K562 (cell line): Measurements from ENCODE around the gene RNASE8. TPM values are rescaled to one million over a fixed set of nuclear protein-coding genes. Genes with fewer than 3 reads are reported as not detected.

ENCODE experiments used
- ATAC-seq: fragments of 200-7000 bp; cut with Tn5 transposase; 3 replicates; pipeline ENCODE4 v1.9.1; 2020; ENCODE audit warnings: moderate library complexity
- BruUV-seq: library from RNA; stranded (reverse); fragments of 400-500 nt; replicated peaks from 2 replicates; lab custom pipeline; 2021; lab: Mats Ljungman, UMichigan
- CTCF ChIA-PET: fragments of 300-600 bp; formaldehyde crosslinking; extraction: SDS; loops from one replicate; lab custom pipeline; 2021; ENCODE audit warnings: low intra/inter-chr PET ratio; lab: Yijun Ruan, JAX
- POLR2A ChIA-PET: fragments of 300-600, 350-650 bp; sonication (Branson Sonifier 250); formaldehyde crosslinking; extraction: SDS; loops from one replicate; lab custom pipeline; 2021; ENCODE audit warnings: antibody characterized with exemption, inconsistent platforms; lab: Yijun Ruan, JAX
- DNase-seq, 4 experiments: peaks; one replicate each; pipeline versions ENCODE4 v3.0.0 to v3.0.0-alpha.2; 2011 to 2018; ENCODE audit warnings: low spot score in 3 of 4, mixed read lengths in 3 of 4; ENCODE audit errors: extremely low read depth in 1 of 4
- FAIRE-seq: peaks from 2 replicates; lab custom pipeline; 2011; peaks lifted over from hg19 to GRCh38; lab: Jason Lieb, UNC
- H2AFZ ChIP-seq: 2 replicates; pipeline ENCODE4 v1.6.0; 2011; ENCODE audit warnings: low read depth, low read length, control low read depth, inconsistent platforms
- H3K27ac ChIP-seq: fragments of 200-600 bp; 3 replicates; pipeline ENCODE4 v1.8.0; 2011; ENCODE audit warnings: low read depth, mild to moderate bottlenecking, control low read depth, inconsistent platforms, low read length, moderate library complexity, mixed read lengths; ENCODE audit errors: extremely low read depth
- H3K27me3 ChIP-seq, 2 experiments: fragments of 300-600 bp in 1 of 2; 2 replicates in 1 of 2; 3 replicates in 1 of 2; pipeline versions ENCODE4 v1.6.0 to v1.8.0; 2011; ENCODE audit warnings: inconsistent platforms in 2 of 2, low read length in 2 of 2, mild to moderate bottlenecking in 1 of 2, mixed read lengths in 1 of 2, moderate library complexity in 1 of 2; ENCODE audit not compliant: control insufficient read depth in 2 of 2, insufficient read depth in 2 of 2
- H3K36me3 ChIP-seq: fragments of 300-600 bp; 3 replicates; pipeline ENCODE4 v1.8.0; 2011; ENCODE audit warnings: mild to moderate bottlenecking, low read length, inconsistent platforms; ENCODE audit not compliant: control insufficient read depth, insufficient read depth
- H3K4me1 ChIP-seq, 2 experiments: fragments of 200-600 bp in 1 of 2; replicated peaks in 1 of 2; 2 replicates in 1 of 2; 3 replicates in 1 of 2; pipeline versions ENCODE4 v1.5.1 to v1.8.0; 2011; ENCODE audit warnings: inconsistent platforms in 2 of 2, low read length in 2 of 2, mild to moderate bottlenecking in 1 of 2, mixed read lengths in 1 of 2, moderate library complexity in 1 of 2; ENCODE audit not compliant: control insufficient read depth in 2 of 2, insufficient read depth in 2 of 2
- H3K4me2 ChIP-seq: 2 replicates; pipeline ENCODE4 v1.6.1; 2011; ENCODE audit warnings: low read length, control low read depth, inconsistent platforms, mixed read lengths; ENCODE audit not compliant: insufficient read depth
- H3K4me3 ChIP-seq: fragments of 200-600 bp; sonication (generic), shearing (Covaris generic); 2 replicates; pipeline ENCODE4 v1.5.1; 2016; ENCODE audit warnings: control low read depth, inconsistent platforms
- H3K79me2 ChIP-seq: fragments of 200-600 bp; 3 replicates; pipeline ENCODE4 v1.8.0; 2011; ENCODE audit warnings: low read length, inconsistent platforms; ENCODE audit not compliant: control insufficient read depth, insufficient read depth
- H3K9ac ChIP-seq, 2 experiments: 2 replicates each; pipeline versions ENCODE4 v1.6.0 to v1.6.1; 2011; ENCODE audit warnings: low read depth in 2 of 2, low read length in 2 of 2, control low read depth in 1 of 2, inconsistent platforms in 1 of 2, mild to moderate bottlenecking in 1 of 2, mixed read lengths in 1 of 2; ENCODE audit not compliant: insufficient read depth in 1 of 2
- H3K9me1 ChIP-seq: one replicate; pipeline ENCODE4 v1.6.0; 2011; ENCODE audit warnings: inconsistent platforms, mild to moderate bottlenecking, low read length, moderate library complexity; ENCODE audit not compliant: control insufficient read depth, insufficient read depth
- H3K9me3 ChIP-seq: replicated peaks from 2 replicates; pipeline ENCODE4 v1.5.1; 2011; ENCODE audit warnings: low read depth, low read length, inconsistent platforms; ENCODE audit not compliant: control insufficient read depth, insufficient read depth
- H4K20me1 ChIP-seq: replicated peaks from 2 replicates; pipeline ENCODE4 v1.6.1; 2011; ENCODE audit warnings: low read length, inconsistent platforms, mixed read lengths; ENCODE audit not compliant: control insufficient read depth, insufficient read depth
- FOXO4 ChIP-seq: fragments of 450-650 bp; formaldehyde crosslinking; IDR thresholded peaks from 2 replicates; pipeline ENCODE4 v1.4.0; 2020; ENCODE audit warnings: mild to moderate bottlenecking, moderate library complexity
- GABPB1 ChIP-seq: sonication (generic); formaldehyde crosslinking; IDR thresholded peaks from 2 replicates; pipeline ENCODE4 v1.8.0; 2022; ENCODE audit warnings: mild to moderate bottlenecking, missing genetic modification reagents
- MAFF ChIP-seq: IDR thresholded peaks from 2 replicates; pipeline ENCODE4 v1.6.1; 2012; ENCODE audit warnings: low read length, improper control_type of control experiment
- MCM2 ChIP-seq: fragments of 450-650 bp; IDR thresholded peaks from 2 replicates; pipeline ENCODE4 v1.6.1; 2017; ENCODE audit warnings: low read depth, mild to moderate bottlenecking
- NFE2 ChIP-seq: IDR thresholded peaks from 2 replicates; pipeline ENCODE4 v1.6.1; 2014; ENCODE audit warnings: antibody characterized with exemption, low read depth
- PCBP1 ChIP-seq: fragments of 200-400 bp; formaldehyde crosslinking; IDR thresholded peaks from 2 replicates; pipeline ENCODE4 v1.6.1; 2018; ENCODE audit warnings: mild to moderate bottlenecking, low read depth, low read length; ENCODE audit not compliant: poor library complexity, severe bottlenecking
- PHF20 ChIP-seq: fragments of 450-650 bp; IDR thresholded peaks from 2 replicates; pipeline ENCODE4 v1.6.1; 2018; ENCODE audit not compliant: partially characterized antibody
- POLR3G ChIP-seq: IDR thresholded peaks from 2 replicates; pipeline ENCODE4 v1.6.1; 2011; ENCODE audit not compliant: insufficient read length, insufficient replicate concordance; ENCODE audit errors: extremely low read depth
- PTTG1 ChIP-seq: fragments of 450-650 bp; IDR thresholded peaks from 2 replicates; pipeline ENCODE4 v1.6.1; 2016; ENCODE audit warnings: low read depth, mild to moderate bottlenecking, missing genetic modification characterization, missing compliant biosample characterization
- RBM17 ChIP-seq: fragments of 200-400 bp; formaldehyde crosslinking; IDR thresholded peaks from 2 replicates; pipeline ENCODE4 v1.6.1; 2017; ENCODE audit warnings: low read depth, mild to moderate bottlenecking, low read length, borderline replicate concordance
- SNAPC5 ChIP-seq: fragments of 250-450 bp; sonication (Bioruptor Pico); IDR thresholded peaks from 2 replicates; pipeline ENCODE4 v1.8.0; 2021; ENCODE audit warnings: moderate library complexity, mild to moderate bottlenecking, inconsistent platforms
- TRIM28 ChIP-seq: fragments of 450-650 bp; IDR thresholded peaks from 2 replicates; pipeline ENCODE4 v1.6.1; 2017
- ZFP36 ChIP-seq: fragments of 150-350 bp; IDR thresholded peaks from 2 replicates; pipeline ENCODE4 v1.6.1; 2018; ENCODE audit warnings: low read length, low read depth; ENCODE audit not compliant: partially characterized antibody
- ZFPM2 ChIP-seq: fragments of 250-450 bp; sonication (Bioruptor Pico); IDR thresholded peaks from 2 replicates; pipeline ENCODE4 v1.5.1; 2022; ENCODE audit warnings: mild to moderate bottlenecking
- ZKSCAN1 ChIP-seq: fragments of 150-350 bp; IDR thresholded peaks from 2 replicates; pipeline ENCODE4 v1.6.1; 2016; ENCODE audit warnings: low read depth, low read length
- ZNF212 ChIP-seq: fragments of 450-650 bp; formaldehyde crosslinking; IDR thresholded peaks from 2 replicates; pipeline ENCODE4 v1.4.0; 2020; ENCODE audit warnings: mild to moderate bottlenecking
- ZNF583 ChIP-seq: fragments of 250-450 bp; sonication (Bioruptor Pico); IDR thresholded peaks from 2 replicates; pipeline ENCODE4 v1.4.0; 2020
- ZNF696 ChIP-seq: fragments of 250-450 bp; sonication (Bioruptor Pico); conservative IDR thresholded peaks from 2 replicates; pipeline ENCODE4 v1.4.0; 2020; ENCODE audit warnings: mild to moderate bottlenecking, moderate library complexity
- WGBS: fragments of 100-300 bp; shearing (Covaris generic); methylation state at CpG from one replicate; pipeline ENCODE4 v1.1.6; 2016; ENCODE audit warnings: low coverage, mixed read lengths; ENCODE audit not compliant: insufficient coverage; ENCODE audit errors: missing lambda C conversion rate; 5-methylcytosine and 5-hydroxymethylcytosine counted together
- in situ Hi-C: fragments of 300-500 bp; cut with MboI; formaldehyde crosslinking; loops from 4 replicates; pipeline ENCODE4 v1.15.0; 2018; ENCODE audit warnings: inconsistent platforms, mixed read lengths
- intact Hi-C: fragments of 100-400 bp; cut with micrococcal nuclease; formaldehyde crosslinking; loops from 2 replicates; pipeline ENCODE4 v1.14.2; 2022
- polyA plus RNA-seq, 8 experiments: library from polyadenylated mRNA; depleted of rRNA in 4 of 8; stranded (reverse) in 5 of 8; unstranded in 3 of 8; fragments of >200 nt; fragmentation: Nextera tagmentation in 2 of 8; fragmentation: Illumina TruSeq in 1 of 8; extraction: Ambion mirVana in 2 of 8; extraction: Trizol in 1 of 8; gene quantifications; 2 replicates each; pipeline versions ENCODE4 v1.2.1 to v1.2.3, GENCODE V29; 2011 to 2014; ENCODE audit warnings: inconsistent platforms in 1 of 8, missing spikeins in 1 of 8
- total RNA-seq, 7 experiments: library from RNA; depleted of rRNA in 6 of 7; stranded (reverse); fragments of >200 nt in 6 of 7; fragmentation: Illumina TruSeq in 2 of 7; extraction: Trizol in 2 of 7; gene quantifications; 2 replicates each; pipeline versions ENCODE4 v1.2.1 to v1.2.3, GENCODE V29; 2011 to 2021; ENCODE audit warnings: low replicate concordance in 1 of 7
- TF ChIP-seq, protein P1 (sequence below): fragments of 250-450 bp; sonication (Bioruptor Pico); IDR thresholded peaks from 2 replicates; pipeline ENCODE4 v1.8.0; 2022; ENCODE audit warnings: inconsistent platforms, mild to moderate bottlenecking, moderate library complexity, borderline replicate concordance
- TF ChIP-seq, protein P2 (sequence below): fragments of 450-650 bp; IDR thresholded peaks from 2 replicates; pipeline ENCODE4 v1.6.1; 2016; ENCODE audit warnings: missing biosample characterization, missing genetic modification characterization

RNASE8 gene
- total and polyA plus RNA-seq, 9 of the 15 experiments (the other 6 are each of a cell fraction or from before 2014, with no cell fraction given) = not detected

GRCh38 chr14:21090940-21091663 is 33.5 kb downstream of the RNASE8 start:
- DNase-seq (no peak), ATAC-seq (no peak), FAIRE-seq (no peak)
- Histone ChIP-seq H3K36me3 (peaks cover 5% of the 10 kb centered on the region; the same call in 1 of the 3 replicates), H3K27ac (no peak overlapping the region), H3K9me3 (no peaks in the 10 kb centered on the region), H3K4me3 (no peak overlapping the region), H3K9me1 (no peaks in the 10 kb centered on the region), H3K79me2 (no peaks in the 10 kb centered on the region), H3K9ac (no peak overlapping the region), H3K27me3 (no peaks in the 10 kb centered on the region), H4K20me1 (no peaks in the 10 kb centered on the region), H3K4me1 (peaks cover 2 to 29% of the 10 kb centered on the region in 2 experiments; a peak in 3 of 5 replicates), H3K4me2 (no peak overlapping the region), H2AFZ (no peak overlapping the region)
- POLR2A ChIA-PET = interaction anchor here (0.6 kb wide), 2 partner anchors 23 to 79 kb away, joined by 3 to 4 read pairs; no protein-coding TSS in a partner anchor
- intact Hi-C loops = loop anchor here (1.0 kb wide), 1 partner anchor 23 kb away; no protein-coding TSS in a partner anchor
- in situ Hi-C loops = no loop called here
- WGBS = 90% methylated on average over 15 of the region's 45 CpGs
- no TSS peak for BruUV-seq
- CTCF ChIA-PET = interaction anchor here (1.7 to 2.5 kb wide), 4 partner anchors 13 to 234 kb away, joined by 5 to 21 read pairs (median 12); partner anchors contain the start of gene ARHGEF40
- TF ChIP-seq ZFPM2 (CRISPR knock-in tag) (no peak), POLR3G (no peak), TRIM28 (no peak), ZFP36 (no peak), PHF20 (no peak), ZKSCAN1 (no peak), GABPB1 (CRISPR knock-in tag) (no peak), SNAPC5 (CRISPR knock-in tag) (no peak), PCBP1 (no peak), ZNF696 (CRISPR knock-in tag) (no peak), PTTG1 (tag) (no peak), FOXO4 (no peak), NFE2 (no peak), MAFF (no peak), RBM17 (no peak), ZNF583 (CRISPR knock-in tag) (no peak), ZNF212 (no peak), MCM2 (no peak)
- TF ChIP-seq, protein P1, sequence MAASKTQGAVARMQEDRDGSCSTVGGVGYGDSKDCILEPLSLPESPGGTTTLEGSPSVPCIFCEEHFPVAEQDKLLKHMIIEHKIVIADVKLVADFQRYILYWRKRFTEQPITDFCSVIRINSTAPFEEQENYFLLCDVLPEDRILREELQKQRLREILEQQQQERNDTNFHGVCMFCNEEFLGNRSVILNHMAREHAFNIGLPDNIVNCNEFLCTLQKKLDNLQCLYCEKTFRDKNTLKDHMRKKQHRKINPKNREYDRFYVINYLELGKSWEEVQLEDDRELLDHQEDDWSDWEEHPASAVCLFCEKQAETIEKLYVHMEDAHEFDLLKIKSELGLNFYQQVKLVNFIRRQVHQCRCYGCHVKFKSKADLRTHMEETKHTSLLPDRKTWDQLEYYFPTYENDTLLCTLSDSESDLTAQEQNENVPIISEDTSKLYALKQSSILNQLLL (CRISPR knock-in tag) = no peak
- TF ChIP-seq, protein P2, sequence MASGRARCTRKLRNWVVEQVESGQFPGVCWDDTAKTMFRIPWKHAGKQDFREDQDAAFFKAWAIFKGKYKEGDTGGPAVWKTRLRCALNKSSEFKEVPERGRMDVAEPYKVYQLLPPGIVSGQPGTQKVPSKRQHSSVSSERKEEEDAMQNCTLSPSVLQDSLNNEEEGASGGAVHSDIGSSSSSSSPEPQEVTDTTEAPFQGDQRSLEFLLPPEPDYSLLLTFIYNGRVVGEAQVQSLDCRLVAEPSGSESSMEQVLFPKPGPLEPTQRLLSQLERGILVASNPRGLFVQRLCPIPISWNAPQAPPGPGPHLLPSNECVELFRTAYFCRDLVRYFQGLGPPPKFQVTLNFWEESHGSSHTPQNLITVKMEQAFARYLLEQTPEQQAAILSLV = no peak
